Hindlimb muscle (tissue), 1 donor: ENCODE results near the gene SPECC1. TPM values are rescaled to one million over a fixed set of nuclear protein-coding genes. Genes with fewer than 3 reads are reported as not detected.
"Not testable (repeated sequence)": the region's sequence is repeated elsewhere in the genome, so short reads cannot be mapped to it uniquely, and the experiment has no call there.

Experiments
- DNase-seq: peaks from one replicate; pipeline ENCODE4 v3.0.0-alpha.2; 2013
- polyA plus RNA-seq: library from polyadenylated mRNA; unstranded; fragments of 120-200 nt; gene quantifications from one replicate; pipeline ENCODE4 v1.2.1, GENCODE V29; 2013; ENCODE audit not compliant: insufficient read length

Gene SPECC1
- polyA plus RNA-seq = 6.9 TPM

- peak; percentile 88 for DNase-seq
Measured at GRCh38 chr17:20009302-20010098, at the start of gene SPECC1. Gene SPECC1, plus strand, starts transcription at chr17:20009359. Its CDS starts 87,293 bp downstream, at chr17:20096652.

- not testable (repeated sequence) for DNase-seq
Measured at GRCh38 chr17:19962954-19963353, 46.2 kb upstream of the SPECC1 start.

DNA sequence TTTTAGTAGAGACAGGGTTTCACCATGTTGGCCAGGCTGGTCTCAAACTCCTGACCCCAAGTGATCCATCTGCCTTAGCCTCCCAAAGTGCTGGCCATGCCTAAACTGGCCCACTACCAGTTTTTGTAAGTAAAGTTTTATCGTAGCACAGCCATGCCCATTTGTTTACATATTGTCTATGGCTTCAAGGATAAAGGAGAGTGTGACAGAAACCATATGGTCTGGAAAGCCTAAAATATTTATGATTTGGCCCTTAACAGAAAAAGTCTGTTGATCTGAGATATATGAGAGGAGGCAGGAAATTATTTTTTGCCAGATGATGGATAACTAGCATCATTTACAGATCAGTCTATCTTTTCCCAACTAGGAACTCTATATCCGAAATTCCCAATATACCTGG, 36.0 kb upstream of the SPECC1 start:
- no peak for DNase-seq

DNA sequence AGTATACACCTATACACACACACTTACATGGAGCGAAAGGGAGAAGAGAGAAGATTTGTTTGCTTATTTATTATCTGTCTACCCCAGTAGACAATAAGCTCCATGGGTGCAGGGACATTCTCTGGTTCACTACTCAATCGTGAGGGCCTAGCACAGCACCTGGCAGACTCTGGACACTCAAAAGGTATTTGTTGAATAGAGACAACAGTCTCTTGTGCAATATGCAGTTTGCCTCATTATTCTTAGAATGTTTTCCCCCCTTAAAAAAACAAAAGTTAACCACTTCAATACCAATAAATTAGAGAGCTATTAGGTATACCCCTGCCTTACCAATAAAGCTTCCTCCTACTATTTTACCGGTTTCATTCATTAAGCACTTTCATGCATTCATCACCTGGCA, 33.6 kb upstream of the SPECC1 start:
- DNase-seq = no peak

GRCh38 chr17:19977293-19978208, 31.6 kb upstream of the SPECC1 start, which contains the start of gene AKAP10:
Gene AKAP10, minus strand, starts transcription at chr17:19977828. Its CDS starts 149 bp downstream, at chr17:19977679.
- DNase-seq = peak; percentile 89

- no peak for DNase-seq
Measured at GRCh38 chr17:19978209-19978802, 30.9 kb upstream of the SPECC1 start.

DNA sequence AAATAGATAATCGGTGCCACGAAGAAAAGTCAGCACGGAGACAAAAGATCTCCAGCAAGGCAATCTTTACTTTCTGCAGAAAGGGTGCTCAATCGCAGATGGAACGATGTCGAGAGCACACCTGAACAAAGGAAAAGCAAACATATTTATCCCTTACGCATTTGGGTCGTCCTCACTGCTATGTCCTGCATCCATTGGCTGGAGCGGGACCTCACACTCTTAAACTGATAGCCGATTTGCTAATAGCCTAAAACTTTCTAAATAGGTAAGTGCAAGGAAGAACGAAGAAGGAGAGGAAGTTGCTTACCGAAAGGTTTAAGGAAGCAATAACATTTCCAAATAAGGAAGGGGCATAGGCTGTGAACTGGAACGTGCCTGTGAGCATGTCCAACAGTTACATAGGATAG, 30.4 kb upstream of the SPECC1 start:
- no peak for DNase-seq

DNA sequence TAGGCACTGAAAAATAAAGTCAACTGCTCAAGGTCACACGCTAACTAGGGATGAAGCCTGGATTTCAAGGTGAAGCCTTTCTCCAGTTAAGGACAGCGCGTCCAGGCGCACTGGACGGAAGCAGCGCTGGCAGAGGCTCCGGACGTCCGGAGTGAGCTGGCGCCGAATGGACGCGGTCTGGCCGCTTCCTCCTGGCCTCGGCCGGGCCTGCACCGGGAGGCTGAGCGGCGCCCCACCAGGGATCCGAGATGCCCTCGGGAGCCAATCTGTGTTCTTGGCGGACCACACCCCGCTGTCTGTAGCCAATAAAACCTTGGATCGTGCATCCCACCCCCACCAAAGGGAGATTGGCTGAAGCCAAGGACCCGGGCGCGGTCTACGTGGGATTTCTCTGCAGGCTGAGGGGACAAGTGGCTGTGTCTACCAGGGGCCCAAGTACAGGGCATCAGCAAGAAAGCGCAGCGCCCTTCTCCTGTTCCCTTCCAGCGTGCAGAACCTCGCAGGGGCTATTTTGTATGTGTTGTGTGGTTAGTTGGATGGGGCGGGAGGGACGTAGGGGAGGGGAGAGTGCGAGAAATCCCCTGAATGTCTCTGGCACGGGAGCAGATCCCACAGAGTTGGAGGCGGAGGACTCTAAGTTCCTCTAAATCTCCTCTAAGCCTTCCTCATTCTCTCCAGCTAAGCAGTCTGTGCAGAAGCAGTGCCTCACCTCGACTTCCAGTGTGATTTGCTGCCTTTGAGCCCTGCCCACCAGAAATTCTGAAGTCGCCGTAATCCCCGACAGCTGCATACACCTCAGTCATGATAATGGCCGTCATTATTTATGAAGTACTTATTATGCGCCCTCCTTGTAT, 29.0 kb upstream of the SPECC1 start:
- DNase-seq = no peak

DNA sequence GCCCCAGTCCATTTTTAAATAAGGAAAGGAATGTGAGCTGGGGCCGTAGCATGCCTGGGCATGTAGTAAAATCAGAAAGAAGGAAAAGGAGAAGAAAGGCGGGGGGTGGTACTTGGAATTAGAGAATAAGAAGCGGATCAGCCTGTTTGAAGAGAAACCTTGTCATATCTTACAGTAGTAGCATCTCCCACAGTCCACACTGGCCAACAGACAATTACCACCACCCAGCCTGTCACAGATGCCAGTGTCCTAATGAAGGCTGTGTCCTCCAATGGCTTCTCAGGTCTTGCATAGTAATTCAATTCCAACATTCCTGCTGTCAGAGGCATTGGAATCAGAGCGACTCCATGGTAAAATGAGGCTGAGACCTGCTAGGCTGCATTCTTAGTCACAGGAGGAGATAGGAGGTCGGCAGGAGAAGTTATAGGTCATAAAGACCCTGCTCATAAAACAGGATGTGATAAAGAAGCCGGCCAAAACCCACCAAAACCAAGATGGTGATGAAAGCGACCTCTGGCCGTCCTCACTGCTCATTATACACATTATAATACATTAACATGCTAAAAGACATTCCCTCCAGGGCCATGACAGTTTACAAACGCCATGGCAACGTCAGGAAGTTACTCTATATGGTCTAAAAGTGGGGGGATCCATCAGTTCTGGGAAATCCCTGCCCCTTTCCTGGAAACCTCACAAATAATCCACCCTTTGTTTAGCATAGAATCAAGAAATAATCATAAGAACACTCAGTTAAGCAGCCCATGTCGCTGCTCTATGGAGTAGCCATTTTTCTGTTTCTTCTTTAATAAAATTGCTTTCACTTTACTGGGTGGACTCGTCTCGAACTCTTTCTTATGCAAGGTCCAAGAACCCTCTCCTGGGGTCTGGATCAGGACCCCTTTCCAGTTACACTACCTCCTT, 22.0 kb upstream of the SPECC1 start:
- DNase-seq = no peak

GRCh38 chr17:19987897-19988296, 21.3 kb upstream of the SPECC1 start:
- no peak for DNase-seq

DNA sequence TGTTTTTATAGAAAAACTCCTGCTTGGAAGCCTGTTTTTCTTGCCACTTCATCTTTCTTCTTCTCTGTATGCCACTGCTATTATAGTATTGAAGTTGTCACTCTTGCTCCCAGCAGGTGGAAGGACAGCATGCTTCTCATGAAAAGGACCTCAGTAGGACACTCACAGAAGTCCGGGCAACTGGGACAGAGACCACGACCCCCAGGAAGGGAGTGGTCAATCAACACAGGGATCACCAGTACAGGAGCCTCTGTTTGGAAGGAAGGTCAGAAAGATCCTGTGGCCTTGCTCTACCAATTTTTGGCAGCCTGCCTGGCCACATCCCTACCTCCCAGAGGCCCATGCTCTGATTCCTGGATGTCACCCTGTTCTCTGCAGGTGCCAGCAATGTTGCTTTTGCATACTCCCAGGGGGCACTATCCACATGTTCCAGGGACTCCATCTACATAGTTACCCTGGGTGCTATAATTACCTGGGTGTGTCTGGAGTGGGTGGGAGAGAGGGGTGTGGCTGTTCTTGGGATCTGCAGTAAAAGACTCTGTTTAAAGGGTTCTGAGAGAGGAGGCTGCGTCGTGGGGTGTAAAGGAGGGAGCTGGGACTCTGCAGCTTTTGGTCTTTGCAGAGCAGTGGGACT, 17.8 kb upstream of the SPECC1 start:
- DNase-seq = no peak

GRCh38 chr17:19992803-19993713, 16.1 kb upstream of the SPECC1 start:
- peak; percentile 87 for DNase-seq

DNA sequence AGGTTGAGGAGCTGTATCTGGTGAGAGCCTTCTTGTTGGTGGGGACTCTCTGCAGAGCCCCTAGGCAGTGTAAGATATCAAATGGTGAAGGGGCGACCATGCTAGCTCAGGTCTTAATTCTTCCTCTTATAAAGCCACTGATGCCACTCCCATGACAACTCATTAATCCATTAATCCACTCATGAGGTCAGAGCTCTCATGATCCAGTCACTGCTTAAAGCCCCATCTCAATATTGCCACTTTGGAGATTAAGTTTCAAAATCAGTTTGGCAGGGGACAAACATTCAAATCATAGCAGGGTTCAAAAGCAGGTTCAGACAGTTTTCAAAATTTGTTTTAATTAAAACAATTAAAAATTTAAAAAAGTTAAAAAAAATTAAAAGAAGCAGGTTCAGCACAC, 13.1 kb upstream of the SPECC1 start:
- no peak for DNase-seq

GRCh38 chr17:19996502-19996901, 12.7 kb upstream of the SPECC1 start:
- no peak for DNase-seq

DNA sequence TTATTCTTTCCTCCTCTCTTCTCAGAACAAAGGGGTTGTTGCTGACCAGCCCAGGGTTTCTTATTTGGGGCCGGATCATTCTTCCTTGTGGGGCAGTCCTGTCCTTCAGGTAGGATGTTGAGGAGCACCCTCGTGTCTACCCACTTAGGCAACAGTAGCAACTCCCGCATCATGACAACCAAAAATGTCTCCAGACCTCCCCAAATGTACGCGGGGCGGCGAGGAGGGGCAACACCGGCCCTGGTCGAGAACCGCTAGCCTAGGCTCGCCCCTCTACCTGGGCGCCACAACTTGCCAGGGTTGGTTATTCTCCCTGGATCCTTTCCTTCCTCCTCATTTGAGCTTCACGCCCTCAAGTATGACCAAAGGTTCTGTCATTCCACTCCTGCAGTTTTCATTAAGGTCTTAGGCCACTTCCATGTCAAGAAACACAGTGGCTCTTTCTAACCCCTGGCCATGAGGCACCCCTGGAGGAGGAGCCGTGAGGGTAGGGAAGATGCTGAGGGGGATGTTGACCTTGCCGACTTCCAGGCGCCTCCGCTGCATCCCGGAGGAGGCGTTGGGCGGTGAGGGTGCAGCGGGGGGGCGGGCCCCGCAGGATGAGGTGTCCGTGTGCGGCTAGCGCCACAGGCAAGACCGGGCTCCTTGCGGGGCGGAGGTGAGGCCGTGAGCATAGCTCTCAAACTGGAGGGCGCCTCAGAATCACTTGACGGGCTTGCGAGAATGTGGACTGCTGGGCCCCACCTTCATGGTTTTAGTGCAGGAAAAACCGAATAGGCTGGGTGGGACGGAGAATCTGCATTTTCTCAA, 712 bp upstream of the SPECC1 start:
- no peak for DNase-seq

GRCh38 chr17:20009052-20009301, 182 bp upstream of the SPECC1 start:
- DNase-seq = no peak

- DNase-seq = peak; percentile 65
Measured at GRCh38 chr17:20010099-20010863, 1.1 kb downstream of the SPECC1 start.

GRCh38 chr17:20010936-20011335, 1.8 kb downstream of the SPECC1 start:
- no peak for DNase-seq
